ENCODE measurements around the gene SERPINE1.

The SERPINE1 gene

GRCh38 chr7:101170617-101171441, 43.9 kb downstream of the SERPINE1 start:
- DNase-seq = no peak

- DNase-seq = no peak
Measured at GRCh38 chr7:101171442-101171837, 44.5 kb downstream of the SERPINE1 start.

GRCh38 chr7:101172005-101172853, 45.3 kb downstream of the SERPINE1 start:
- peak; percentile 79 for DNase-seq

GRCh38 chr7:101172854-101173751, 46.2 kb downstream of the SERPINE1 start:
- DNase-seq = peak; percentile 87

- DNase-seq = no peak
Measured at GRCh38 chr7:101173752-101174244, 46.9 kb downstream of the SERPINE1 start.

GRCh38 chr7:101174322-101174854, 47.5 kb downstream of the SERPINE1 start:
- DNase-seq = no peak

GRCh38 chr7:101175664-101176063, 48.8 kb downstream of the SERPINE1 start:
- no peak for DNase-seq

- no peak for DNase-seq
Measured at GRCh38 chr7:101177644-101178043, 50.7 kb downstream of the SERPINE1 start.

GRCh38 chr7:101179117-101179516, 52.2 kb downstream of the SERPINE1 start:
- DNase-seq = peak; percentile 67

- peak; percentile 35 for DNase-seq
Measured at GRCh38 chr7:101179713-101180112, 52.8 kb downstream of the SERPINE1 start.

GRCh38 chr7:101180130-101180755, 53.3 kb downstream of the SERPINE1 start, which contains the start of gene NAT16:
Gene NAT16, minus strand, starts transcription at chr7:101180293. Its CDS starts 5,486 bp downstream, at chr7:101174807.
- no peak for DNase-seq

- no peak for DNase-seq
Measured at GRCh38 chr7:101185258-101185839, 58.4 kb downstream of the SERPINE1 start.

- DNase-seq = no peak
Measured at GRCh38 chr7:101186194-101186593, 59.3 kb downstream of the SERPINE1 start.

- no peak for DNase-seq
Measured at GRCh38 chr7:101186844-101187428, 60.0 kb downstream of the SERPINE1 start.
